T1000 (cell line): ENCODE results near the gene OR2C3.
"Not testable (repeated sequence)": the region's sequence is repeated elsewhere in the genome, so short reads cannot be mapped to it uniquely, and the experiment has no call there.

Source experiments
- DNase-seq: peaks from one replicate; lab custom pipeline; 2025; ENCODE audit warnings: mixed read lengths; lab: John Stamatoyannopoulos, UW

OR2C3 gene

GRCh38 chr1:247517795-247518612, 18.2 kb downstream of the OR2C3 start:
- DNase-seq: no peak

- no peak for DNase-seq
These were observed 29.4 kb downstream of the OR2C3 start for GRCh38 chr1:247506831-247507230.

- no peak for DNase-seq
These were observed 35.4 kb downstream of the OR2C3 start for GRCh38 chr1:247500865-247501264.

GRCh38 chr1:247496581-247497285, 39.5 kb downstream of the OR2C3 start:
- DNase-seq: no peak

GRCh38 chr1:247494767-247495166, 41.5 kb downstream of the OR2C3 start:
- no peak for DNase-seq

- no peak for DNase-seq
These were observed 43.1 kb downstream of the OR2C3 start for GRCh38 chr1:247493106-247493505.

GRCh38 chr1:247491328-247491727, 44.9 kb downstream of the OR2C3 start:
- DNase-seq: no peak

- DNase-seq: no peak
These were observed 49.2 kb downstream of the OR2C3 start for GRCh38 chr1:247487057-247487456.

- no peak for DNase-seq
These were observed 53.5 kb downstream of the OR2C3 start for GRCh38 chr1:247482747-247483146.

- DNase-seq: not testable (repeated sequence)
These were observed 59.7 kb downstream of the OR2C3 start for GRCh38 chr1:247476328-247477058.

- no peak for DNase-seq
These were observed 60.4 kb downstream of the OR2C3 start for GRCh38 chr1:247475793-247476192.
